Measurements from ENCODE around the gene NME4. TPM values are rescaled to one million over a fixed set of nuclear protein-coding genes. Genes with fewer than 3 reads are reported as not detected.
"Not testable (repeated sequence)": the region's sequence is repeated elsewhere in the genome, so short reads cannot be mapped to it uniquely, and the experiment has no call there.

Gene NME4
- polyA plus RNA-seq, 3 donors = 30.1 to 223 (median 130) TPM

GRCh38 chr16:373848-374615 is 23.0 kb upstream of the NME4 start:
- WGBS, 3 donors = 89 to 94% (median 94%) methylated on average over 43 to 44 of the region's 44 CpGs

DNA sequence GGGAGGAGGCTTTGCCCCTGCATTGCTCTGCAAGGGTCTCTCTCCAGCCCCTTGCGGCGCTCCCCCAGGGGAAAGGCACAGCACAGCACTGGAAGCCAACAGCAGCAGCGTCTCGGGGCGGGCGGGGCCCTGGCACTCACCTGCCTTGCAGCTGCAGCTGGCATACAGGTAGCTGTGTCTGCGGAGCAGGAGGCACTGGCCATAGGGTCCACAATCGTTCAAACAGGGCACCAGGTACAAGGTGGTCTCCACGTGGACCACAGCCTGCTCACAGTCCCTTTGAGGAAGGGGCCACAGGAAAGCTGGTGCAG is 22.4 kb upstream of the NME4 start:
- H3K27ac ChIP-seq (ENCODE audit: low read depth, low read length) = no peak overlapping the region
- 88 to 92% (median 92%) methylated on average over 9 of the region's 9 CpGs for WGBS, 3 donors

More at GRCh38 chr16:373848-374615, 23.0 kb upstream of the NME4 start:
- no peak overlapping the region for H3K27ac ChIP-seq (ENCODE audit: low read depth, low read length)

- H3K27ac ChIP-seq (ENCODE audit: low read depth, low read length) = no peak overlapping the region
- 94 to 97% (median 95%) methylated on average over 22 to 23 of the region's 23 CpGs for WGBS, 3 donors
Observed at GRCh38 chr16:375212-375611, 21.8 kb upstream of the NME4 start.

DNA sequence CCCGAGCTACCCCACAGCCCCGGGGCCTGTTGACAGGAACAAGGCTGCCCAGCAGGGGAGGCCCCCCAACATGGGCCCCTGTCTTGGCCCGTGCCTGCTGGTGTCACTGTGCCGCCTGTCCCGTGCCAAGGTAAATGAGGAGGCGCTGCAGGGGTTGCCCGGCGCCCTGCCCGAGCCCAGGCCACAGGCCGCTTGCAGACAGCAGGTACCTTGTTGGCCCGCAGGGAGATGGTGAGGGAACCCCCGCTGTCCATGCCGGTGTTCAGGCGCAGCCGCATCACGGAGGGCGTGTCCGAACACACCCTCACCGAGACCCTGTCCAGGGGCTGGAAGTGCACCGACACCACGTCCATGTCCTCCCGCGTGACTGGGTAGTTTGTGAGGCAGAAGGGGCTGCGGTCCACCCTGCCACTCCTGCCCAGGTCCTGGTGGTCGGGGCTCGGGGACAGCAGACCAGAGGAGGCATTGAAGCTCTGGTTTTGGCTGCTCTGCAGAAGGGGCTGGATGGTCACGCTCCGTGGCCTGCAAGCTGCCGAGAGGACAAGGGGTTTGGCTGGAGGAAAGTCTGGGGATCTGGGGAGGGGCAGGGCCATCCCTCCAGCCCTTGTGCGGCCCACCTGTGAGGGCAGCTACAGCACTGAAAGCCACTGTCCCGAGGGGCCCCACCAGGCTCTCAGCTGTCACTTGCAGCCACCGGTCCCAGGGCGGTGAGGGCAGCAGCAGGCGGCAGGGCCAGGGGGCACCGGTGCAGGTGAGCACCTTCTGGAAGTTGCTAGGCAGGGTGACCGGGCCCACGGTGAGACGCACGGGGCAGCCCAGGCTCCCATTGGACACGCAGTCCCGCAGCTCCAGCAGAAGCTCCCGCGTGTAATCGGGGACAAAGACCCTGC is 20.8 kb upstream of the NME4 start:
- H3K27ac ChIP-seq (ENCODE audit: low read depth, low read length) = no peak overlapping the region
- whole genome bisulfite sequencing, 3 donors = 94 to 96% (median 95%) methylated on average over 35 to 44 of the region's 44 CpGs

DNA sequence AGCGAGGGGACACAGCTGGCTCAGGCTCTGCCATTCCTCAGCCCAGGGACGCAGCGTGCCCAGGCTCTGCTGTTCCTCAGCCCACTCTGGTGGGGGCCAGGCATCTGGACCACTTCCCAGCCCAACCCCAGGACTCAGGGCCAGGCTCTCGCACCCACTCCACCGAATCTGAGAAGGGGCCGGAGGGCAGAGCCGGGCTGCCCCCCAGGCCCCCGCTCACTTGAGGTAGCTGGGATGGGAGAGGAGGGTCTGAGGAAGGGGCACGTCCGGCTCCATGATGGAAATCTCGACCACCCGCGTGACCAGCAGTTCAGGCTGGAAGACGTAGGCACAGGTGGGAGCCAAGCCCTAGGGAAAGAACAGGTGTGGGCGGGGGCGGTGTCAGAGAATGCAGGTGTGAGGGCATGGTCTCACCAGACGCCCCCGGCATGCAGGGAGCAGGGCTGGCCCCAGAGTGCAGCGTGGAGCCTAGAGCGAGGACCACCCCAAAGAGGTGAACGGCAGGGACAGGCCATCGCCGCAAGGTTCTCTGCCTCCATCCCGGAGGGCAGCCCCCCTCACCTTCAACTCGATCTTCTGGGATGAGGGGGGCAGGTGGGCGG is 20.1 kb upstream of the NME4 start:
- no peak overlapping the region for H3K27ac ChIP-seq (ENCODE audit: low read depth, low read length)
- WGBS, 3 donors = 89 to 96% (median 95%) methylated on average over 25 to 26 of the region's 26 CpGs

GRCh38 chr16:377419-377951 is 19.5 kb upstream of the NME4 start:
- 88 to 94% (median 91%) methylated on average over 35 to 42 of the region's 42 CpGs for WGBS, 3 donors

DNA sequence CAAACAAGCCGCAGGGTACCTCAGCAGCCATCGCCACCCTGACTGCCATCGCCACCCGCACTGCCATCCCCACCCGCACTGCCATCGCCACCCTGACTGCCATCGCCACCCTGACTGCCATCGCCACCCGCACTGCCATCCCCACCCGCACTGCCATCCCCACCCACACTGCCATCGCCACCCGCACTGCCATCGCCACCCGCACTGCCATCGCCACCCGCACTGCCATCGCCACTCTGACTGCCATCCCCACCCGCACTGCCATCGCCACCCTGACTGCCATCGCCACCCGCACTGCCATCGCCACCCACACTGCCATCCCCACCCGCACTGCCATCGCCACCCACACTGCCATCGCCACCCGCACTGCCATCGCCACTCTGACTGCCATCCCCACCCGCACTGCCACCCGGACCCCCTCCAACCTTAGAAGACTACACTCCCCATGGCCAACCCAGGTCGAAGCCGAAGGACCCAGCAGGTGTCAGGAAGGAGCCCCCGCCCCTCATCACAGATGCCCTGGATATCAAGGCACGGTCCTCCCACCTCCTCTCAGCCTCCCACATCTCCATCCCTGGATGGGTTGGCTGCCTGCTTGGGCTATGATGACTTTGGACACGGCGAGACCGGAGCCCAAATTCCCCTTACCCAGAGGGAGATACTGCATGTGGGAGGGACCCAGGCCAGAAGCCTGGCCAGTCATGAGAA is 18.7 kb upstream of the NME4 start:
- WGBS, 3 donors = 85 to 95% (median 93%) methylated on average over 32 to 36 of the region's 36 CpGs
- H3K27ac ChIP-seq (ENCODE audit: low read depth, low read length) = not testable (repeated sequence)

More at GRCh38 chr16:377419-377951, 19.5 kb upstream of the NME4 start:
- no peak overlapping the region for H3K27ac ChIP-seq (ENCODE audit: low read depth, low read length)

GRCh38 chr16:378821-379182 is 18.2 kb upstream of the NME4 start:
- WGBS, 3 donors = 26 to 79% (median 78%) methylated on average over 13 to 14 of the region's 14 CpGs
- H3K27ac ChIP-seq (ENCODE audit: low read depth, low read length) = no peak overlapping the region

- 37 to 90% (median 78%) methylated on average over 16 of the region's 16 CpGs for WGBS, 3 donors
- no peak overlapping the region for H3K27ac ChIP-seq (ENCODE audit: low read depth, low read length)
Observed at GRCh38 chr16:379183-379960, 17.6 kb upstream of the NME4 start.

DNA sequence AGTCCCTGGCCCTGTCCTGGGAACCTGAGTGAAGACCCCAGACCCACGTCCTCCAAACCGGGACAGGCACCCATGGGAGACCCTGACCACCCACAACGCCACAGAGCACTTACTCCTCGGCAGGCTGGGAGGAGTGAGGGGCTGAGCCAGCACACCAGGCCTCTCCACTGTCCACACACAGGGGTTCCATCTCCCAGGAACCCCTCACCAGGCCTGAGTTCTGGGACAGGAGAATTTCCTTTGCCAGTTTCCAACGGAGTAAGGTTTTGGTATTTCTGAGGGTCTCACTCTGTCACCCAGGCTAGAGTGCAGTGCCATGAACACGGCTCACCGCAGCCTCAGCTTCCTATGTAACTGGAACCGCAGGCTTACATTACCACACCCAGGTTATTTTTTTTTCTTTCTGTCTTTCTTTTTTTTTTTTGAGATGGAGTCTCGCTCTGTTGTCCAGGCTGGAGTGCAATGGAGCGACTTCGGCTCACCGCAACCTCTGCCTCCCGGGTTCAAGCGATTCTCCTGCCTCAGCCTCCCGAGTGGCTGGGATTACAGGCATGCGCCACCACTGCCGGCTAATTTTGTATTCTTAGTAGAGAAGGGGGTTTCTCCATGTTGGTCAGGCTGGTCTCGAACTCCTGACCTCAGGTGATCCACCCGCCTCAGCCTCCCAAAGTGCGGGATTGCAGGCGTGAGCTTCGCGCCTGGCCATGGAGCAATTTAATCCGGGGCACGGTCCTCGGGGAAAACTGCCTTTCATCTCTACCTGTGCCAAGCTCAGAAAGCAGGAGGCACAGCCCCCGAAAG is 16.8 kb upstream of the NME4 start:
- no peak overlapping the region for H3K27ac ChIP-seq (ENCODE audit: low read depth, low read length)
- WGBS, 3 donors = 42 to 89% (median 78%) methylated on average over 27 of the region's 27 CpGs

GRCh38 chr16:380762-381011 is 16.3 kb upstream of the NME4 start:
- WGBS, 3 donors = 2 to 10% (median 3%) methylated on average over 10 to 12 of the region's 12 CpGs
- H3K27ac ChIP-seq (ENCODE audit: low read depth, low read length) = no peak overlapping the region

DNA sequence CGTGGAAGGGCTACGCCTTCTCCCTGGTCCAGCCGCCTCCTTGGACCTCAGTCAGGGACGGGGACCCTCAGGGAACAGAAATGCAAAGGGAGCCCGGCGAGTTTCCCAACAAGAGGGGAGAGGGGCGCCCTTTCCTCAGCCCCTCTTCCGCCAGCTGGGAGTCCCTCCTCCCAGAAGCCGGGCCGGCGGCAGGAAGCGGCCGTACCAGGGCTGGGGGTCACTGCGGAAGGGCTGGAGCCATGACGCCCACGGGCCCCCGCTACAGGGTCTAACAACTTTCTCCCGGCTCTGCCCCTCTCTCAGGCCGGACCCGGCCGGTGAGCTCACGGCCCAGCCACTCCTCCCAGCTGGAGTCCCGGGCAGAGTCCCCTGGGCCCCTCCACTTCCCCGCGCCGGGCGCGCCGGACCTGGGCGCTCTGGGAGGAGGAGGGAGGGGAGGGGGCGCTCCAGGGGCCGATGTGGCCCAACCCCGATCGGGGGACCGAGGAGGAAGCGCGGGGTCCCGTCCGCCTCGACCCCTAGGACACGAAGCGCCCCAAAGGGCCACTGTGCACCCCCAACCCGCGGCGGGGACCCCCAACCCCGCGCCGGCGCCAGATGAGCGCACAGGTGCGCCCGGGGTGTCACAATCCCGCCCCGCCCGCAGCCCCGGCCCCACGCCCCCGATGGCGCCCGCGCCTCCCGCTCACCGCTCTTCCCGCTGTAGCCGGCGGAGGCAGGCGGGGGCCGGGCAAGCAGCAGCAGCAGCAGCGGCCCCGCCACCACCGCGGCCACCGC is 15.8 kb upstream of the NME4 start:
- no peak overlapping the region for H3K27ac ChIP-seq (ENCODE audit: low read depth, low read length)
- WGBS, 3 donors = 1 to 2% (median 1%) methylated on average over 43 to 73 of the region's 73 CpGs

GRCh38 chr16:381789-382717 is 14.9 kb upstream of the NME4 start, which contains the start of gene PGAP6:
Gene PGAP6 (minus strand): TSS chr16:381978. CDS start chr16:381821, 157 bp downstream.
- 0% methylated on average over 45 to 121 of the region's 123 CpGs for WGBS, 3 donors

GRCh38 chr16:383326-384051 is 13.5 kb upstream of the NME4 start:
- 22 to 33% (median 26%) methylated on average over 33 of the region's 33 CpGs for WGBS, 3 donors
- no peak overlapping the region for H3K27ac ChIP-seq (ENCODE audit: low read depth, low read length)

More at GRCh38 chr16:381789-382717, 14.9 kb upstream of the NME4 start, which contains the start of gene PGAP6:
- H3K27ac ChIP-seq (ENCODE audit: low read depth, low read length) = no peak within 1 kb of the TSS

Data from adipose tissue (tissue), 3 donors.